Mucosa of gallbladder (tissue), 1 donor: ENCODE data around the gene HAAO. TPM values are rescaled to one million over a fixed set of nuclear protein-coding genes. Genes with fewer than 3 reads are reported as not detected.
A peak's percentile ranks its signal among the peaks of the same experiment; 100 is the strongest.
"Not testable (repeated sequence)": the region's sequence is repeated elsewhere in the genome, so short reads cannot be mapped to it uniquely, and the experiment has no call there.

Experiments used
- DNase-seq: peaks from one replicate; pipeline ENCODE4 v3.0.0-alpha.2; 2020; ENCODE audit warnings: low spot score
- total RNA-seq: library from RNA; stranded (reverse); gene quantifications from one replicate; pipeline ENCODE4 v1.2.1, GENCODE V29; 2021
- donor health status: DM: no; HTN: no; CAD: no.

HAAO gene
- total RNA-seq: 20.9 TPM

DNA sequence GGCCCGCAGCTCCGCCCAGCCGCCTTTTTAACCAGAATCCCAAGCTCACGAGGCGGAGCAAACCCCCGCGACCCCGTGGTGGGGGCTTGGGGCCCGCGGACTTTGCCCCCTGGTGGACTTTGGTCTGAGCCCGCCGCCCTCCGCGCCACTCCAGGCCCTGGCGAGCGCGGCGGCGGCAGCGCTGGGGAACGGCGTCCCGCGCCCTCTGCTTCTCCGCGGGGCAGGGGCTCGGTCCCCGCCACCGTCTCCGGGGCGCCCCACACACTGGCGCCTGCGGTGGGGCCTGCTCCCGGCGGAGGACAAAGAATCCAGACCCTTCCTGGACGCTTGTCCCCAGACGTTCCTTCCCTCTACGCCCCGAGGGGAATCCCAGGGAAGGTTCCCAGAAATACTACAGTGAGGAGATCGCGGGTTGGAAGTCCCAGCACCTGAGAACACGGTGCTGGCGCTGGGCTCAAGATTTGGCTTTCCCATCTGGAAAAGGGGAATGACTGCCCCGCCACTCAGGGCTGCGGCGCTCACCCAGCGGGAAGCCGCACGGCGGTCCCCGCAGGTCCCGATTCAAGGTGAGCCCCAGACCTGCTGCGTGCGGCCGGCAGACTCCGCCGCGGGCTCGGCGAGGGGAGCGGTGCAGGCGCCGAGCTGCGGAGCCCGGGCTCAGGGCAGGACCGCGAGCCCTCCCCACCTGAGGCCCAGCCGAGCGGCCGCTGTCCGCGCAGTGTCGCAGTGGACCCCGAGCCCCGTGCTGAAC lies at the start of gene HAAO:
HAAO (minus strand) TSS at position 1 of the 751 bp plus-strand sequence. CDS start 47 bp downstream, outside the sequence.
- peak; percentile 62 for DNase-seq

DNA sequence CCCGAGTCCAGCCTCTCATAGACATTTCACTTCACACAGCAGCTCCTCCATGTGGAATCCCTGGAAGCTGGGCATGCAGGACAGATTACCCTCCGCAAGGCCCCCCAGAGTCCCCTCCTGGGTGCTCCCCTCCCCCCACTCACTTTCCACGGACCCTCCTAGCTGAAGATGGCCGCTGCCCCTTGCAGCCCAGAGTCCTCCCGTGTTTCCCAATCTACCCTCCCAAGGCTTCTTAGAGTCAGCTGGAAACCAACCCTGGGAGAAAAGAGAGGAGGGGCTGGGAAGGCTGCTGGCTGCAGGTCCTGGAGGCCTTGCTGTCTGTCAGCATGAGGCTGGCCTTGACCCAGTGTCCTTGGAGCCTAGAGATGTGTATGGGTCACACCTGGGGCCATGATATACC lies 49.0 kb upstream of the HAAO start:
- no peak for DNase-seq

DNA sequence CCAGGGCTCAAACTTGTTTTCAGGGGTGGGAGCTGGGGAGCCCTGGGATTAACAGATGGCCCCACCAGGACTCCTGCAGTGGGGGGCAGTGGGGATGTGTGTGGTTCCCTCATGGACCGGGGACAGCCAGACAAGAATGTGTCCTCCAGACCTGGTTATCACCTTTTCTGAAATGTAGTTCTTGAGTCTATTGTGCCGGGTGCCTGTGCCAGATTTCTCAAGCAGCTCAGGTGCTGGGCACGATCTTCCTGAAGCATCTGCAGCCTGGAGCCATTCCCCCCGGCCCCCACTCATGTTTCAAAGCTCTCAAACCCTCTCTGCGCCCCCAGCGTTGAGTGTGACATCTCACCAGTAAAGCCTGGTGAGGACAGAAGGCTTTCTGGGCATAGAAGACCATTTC lies 48.4 kb upstream of the HAAO start:
- DNase-seq: no peak

DNA sequence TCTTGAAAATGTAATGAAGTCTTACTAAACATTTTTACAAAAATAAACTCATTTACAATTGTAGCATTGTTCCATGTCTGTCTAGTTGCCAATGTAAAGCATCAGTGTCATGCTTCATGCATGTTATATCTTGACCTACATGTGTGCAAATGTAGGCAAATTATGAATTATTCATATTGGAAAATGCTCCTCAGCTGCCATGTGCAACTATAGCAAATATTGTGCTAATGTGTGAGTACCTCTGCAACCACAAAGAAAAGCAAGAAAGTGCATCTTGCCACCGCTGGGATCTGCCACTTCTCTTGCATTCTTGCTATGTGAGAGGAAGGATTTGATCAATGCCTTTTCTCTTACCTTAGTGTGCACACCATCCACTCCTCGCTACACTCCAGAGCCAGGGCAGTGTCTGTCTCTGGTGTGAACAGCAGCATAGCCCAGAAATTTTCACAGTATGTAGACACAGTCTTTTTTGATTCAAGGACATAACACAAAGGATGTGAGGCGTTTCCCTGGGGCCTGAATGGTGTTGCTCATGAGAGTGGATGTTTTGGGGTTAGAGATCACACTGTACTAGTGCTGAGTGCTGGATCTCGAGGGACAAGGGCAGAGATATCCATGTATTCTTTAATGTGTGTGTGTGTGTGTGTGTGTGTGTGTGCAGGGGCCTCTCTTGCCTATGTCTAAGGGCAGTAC lies 47.6 kb upstream of the HAAO start:
- no peak for DNase-seq

DNA sequence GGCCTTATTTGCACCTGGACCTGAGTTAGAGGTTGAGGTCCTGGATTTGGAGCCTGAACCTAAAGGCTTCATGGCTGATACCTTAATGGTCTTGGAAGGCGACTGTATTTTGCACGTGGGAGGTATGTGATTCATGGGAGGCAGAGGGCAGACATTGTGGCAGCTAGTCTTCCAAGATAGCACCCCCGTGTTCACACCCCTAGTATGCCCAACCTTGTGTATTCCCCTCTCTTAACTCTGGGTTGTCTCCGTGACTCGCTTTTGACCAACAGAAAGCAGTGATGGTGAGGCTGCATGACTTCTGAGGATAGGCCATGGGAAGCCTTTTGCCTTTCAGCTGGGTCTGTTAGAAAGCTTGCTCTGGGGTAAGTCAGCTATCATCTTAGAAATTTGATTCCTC lies 45.8 kb upstream of the HAAO start:
- no peak for DNase-seq

DNA sequence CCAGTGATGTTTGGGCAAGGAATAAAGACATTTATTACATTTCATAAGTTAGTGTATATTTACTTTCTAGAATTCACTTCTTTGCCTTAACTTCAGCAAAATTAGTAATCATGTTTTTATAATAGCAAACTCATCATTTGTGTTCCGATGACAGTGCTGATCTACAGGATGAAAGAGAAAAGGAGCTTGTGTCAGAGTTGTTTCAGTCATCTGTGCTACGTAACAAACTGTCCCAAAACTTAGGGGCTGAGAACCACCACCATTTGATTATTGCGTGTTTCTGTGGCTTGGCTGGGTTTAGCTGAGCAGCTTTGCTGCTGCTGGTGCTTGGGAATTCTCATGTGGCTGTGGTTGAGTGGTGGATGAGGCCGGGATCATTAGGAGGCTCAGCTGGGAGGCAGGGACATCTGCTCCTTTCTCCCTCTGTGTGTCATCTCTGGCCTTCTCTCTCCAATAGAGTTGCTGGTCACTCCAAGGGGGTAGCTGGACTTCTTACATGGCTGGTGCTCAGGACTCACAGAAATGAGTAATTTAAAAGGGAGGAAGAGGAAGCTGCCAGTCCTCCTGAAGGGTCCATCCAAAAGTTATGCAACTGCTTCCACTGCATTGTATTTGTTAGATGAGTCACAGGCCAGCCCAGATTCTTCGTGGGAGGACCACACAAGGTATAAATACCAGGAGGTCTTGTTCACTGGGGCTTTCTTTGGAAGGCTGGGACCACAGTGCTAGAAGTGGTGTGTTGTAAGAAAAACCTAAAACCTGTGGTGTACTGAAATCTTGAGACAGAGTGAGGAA lies 43.4 kb upstream of the HAAO start:
- peak; percentile 37 for DNase-seq

DNA sequence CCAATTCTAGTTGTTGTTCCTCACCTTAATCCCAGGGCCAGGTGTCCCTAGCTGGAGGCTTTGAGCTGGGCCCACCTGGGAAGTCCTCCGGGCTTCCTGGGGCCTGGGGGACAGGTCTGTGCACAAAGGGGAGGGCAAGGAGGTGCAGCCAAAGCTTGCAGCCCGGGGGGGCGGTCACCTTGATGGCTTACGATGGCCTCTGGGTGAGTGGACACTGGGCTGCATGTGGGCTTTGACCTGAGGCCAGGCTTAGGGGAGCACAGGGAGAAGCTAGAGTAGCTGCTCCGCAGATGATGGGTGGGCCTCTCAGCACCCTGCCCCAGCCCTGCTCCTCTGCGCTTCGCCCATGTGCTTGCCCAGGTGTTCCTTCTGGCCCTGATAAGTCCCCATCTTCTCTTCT lies 41.8 kb upstream of the HAAO start:
- no peak for DNase-seq

DNA sequence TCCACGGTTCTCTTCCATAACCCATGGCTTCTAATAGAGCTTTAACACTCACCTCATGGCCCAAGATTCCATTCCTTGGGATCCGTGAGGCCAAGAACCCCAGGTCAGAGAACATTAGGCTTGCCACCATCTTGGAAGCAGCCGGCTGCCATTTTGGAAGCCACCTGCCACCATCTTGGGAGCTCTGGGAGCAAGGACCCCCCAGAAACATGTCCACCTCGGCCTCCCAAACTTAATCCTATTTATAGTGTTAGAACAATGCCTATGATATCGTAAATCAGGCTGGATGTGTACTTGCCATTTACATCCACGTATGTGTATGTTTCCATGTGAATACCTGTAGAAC lies 39.9 kb upstream of the HAAO start:
- no peak for DNase-seq

DNA sequence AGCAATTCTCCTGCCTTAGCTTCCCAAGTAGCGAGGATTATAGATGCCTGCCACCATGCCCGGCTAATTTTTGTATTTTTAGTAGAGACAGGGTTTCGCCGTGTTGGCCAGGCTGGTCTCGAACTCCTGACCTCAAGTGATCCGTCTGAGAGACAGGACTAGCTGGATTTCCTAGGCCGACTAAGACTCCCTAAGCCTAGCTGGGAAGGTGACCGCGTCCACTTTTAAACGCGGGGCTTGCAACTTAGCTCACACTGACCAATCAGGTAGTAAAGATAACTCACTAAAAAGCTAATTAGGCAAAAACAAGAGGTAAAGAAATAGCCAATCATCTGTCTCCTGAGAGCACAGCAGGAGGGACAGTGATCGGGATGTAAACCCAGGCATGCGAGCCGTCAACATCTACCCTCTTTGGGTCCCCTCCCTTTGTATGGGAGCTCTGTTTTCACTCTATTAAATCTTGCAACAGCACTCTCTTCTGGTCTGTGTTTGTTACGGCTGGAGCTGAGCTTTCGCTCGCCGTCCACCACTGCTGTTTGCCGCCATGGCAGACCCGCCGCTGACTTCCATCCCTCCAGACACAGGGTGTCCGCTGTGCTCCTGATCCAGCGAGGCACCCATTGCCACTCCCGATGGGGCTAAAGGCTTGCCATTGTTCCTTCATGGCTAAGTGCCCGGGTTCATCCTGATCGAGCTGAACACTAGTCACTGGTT lies 39.3 kb upstream of the HAAO start:
- DNase-seq: not testable (repeated sequence)

DNA sequence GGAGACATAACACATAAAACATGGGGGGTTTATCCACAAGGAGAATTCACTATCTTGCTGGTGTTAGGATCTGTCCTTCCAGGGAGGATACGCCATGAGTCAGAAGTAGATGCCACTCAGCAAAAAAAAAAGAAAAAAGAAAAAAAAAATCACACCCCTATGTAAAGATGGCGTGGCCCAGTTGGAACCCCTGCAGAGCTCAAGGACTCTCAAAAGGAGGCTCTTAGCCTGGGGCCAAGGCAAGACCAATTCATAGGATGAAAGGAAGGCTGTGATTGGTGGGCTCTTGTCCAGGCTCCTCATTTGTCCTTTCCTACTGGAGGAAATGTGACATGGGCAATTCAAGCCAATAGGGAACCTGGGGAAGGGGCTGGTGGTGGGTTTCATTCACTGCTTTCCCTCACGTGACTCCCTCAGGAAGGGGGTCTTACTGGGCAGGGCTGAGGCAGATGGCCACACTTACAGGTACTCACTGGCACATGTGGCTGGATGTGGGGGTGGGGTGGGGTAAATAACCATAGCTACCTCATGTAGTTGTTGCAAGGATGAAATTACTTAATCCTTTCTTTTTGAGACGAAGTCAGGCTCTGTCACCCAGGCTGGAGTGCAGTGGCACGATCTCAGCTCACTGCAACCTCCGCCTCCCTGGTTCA lies 38.7 kb upstream of the HAAO start:
- no peak for DNase-seq

DNA sequence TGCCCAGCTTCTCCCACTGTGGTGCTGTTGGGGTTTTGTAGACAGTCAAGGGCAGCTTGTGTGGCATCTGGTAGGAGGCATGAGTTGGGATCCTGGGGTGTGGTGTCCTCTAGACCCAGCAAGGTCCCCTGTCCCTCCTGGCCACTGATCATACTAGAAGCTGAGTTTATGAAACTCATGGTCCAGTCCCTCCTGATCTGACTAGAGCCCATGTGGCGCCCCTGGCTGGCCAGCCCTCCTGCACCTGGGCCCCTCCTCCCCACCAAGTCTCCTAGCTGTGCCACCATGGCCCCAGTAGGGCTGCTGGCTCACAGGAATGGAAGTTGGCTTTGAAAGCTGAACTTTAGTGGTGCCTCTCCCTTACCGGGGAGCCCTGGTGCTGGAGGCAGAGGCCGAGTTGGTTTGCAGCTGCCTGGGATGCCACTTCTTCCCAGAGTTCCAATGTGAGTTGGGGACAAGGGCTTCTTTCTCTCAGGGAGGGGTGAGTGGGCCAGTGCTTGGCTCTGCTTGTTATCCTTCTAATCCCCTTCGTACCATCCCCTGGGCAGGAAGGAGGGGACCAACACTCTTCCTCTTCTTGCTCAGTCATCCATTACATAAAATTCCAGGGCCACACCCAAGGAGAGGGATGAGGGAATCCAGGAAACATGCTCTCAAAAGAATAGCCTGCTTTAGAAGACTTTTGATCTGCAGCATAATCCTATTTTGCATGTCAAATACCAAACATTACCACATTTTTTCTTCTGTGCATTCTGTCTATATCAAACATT lies 37.5 kb upstream of the HAAO start:
- no peak for DNase-seq

DNA sequence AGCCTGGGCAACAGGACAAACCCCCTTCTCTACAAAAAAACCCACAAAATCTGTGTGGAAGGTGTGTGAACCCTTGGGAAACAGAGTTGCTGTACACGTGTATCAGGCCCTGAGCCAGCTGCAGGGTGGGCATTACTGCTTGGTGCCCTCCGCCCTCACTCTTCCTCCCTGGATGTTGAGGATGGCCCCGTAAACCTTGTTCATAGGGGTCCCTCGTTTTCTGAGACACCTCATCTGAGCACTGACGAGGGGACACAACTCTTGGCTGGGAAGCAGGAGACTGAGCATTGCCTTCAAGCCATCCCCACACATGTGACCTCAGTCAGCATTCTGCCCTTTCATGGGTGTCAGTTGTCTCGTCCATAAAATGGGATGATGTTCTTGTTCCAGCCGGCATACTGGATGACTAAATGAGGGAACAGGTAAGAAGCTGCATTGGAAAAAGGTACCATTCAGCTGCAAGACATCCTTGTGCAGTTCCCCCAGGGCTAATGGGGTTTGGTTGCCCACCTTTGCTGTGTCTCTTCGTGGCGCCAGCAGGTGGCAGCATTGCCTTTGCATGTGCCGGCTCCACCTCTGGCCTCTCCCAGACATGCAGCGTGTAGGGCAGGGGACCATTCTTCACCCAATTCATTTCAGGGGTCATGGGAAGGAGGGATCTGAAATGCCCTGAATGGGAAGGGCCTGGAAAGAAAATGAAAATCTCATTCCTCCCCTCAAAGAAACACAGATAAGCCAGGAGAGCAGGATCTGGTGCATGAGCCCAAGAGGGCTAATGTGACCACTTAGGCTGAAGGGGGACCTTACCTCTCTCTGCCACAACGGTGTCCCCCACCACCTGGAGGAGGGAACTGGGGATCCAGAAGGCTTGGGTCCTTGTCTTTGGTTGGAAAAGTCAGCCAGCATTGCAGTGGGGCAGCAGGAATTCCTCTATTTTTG lies 36.4 kb upstream of the HAAO start:
- DNase-seq: peak; percentile 67

DNA sequence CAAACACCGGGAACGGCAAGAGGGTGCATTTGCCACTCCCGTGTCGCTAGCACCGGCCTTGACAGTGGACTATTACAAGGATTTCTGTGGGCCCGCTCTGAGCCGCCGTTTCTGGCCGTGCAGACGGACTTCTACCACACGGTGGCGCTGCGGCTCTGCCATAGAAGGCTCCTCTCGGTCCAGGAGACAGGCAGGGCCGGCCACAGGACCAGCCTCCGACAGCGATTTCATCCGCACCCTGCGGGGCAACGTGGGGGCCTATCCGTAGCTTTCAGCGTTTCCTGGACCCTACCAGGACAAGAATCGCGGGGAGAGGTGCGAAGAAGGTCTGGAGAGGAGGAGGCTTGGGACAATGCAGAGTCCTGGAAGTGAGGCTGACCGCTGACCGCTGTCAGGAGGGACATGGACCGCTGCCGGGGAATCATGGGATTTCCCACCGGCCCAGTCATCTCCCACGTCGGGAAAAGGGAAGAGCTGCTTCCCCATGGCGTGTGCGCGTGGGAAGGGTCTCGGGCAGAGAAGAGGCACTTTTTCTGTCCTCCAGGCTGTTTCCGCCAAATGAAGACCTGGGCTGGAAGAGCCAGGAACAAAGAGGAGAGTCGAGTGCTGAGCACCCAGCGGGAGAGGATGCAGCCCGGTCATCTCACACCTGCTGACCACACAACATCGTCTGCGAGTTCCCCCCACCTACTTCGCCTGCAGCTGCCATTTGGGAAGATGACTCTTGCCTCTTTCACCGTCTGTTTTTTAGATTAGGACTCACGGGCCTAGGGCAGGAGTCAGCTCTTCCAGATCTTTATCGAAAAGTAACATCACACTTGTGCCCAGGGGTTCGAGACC lies 35.5 kb upstream of the HAAO start:
- DNase-seq: peak; percentile 89

DNA sequence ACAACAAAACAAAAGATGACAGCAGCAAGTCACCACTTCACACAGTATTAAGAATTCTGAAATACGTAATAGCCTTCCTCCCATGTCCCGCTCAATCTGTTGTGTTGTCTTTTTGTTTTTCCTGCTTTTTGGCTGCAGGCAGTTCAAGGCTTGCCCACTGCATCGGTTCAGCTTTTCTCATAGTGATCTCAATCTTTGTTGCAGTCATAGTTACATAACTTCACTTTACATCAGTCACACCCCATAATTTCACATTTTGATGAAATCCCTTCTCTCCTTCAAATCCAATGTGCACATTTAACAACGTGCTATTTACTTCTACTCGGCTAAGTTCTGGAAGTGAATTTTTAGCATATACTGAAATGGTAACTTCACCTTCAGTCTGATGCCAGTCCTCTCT lies 33.8 kb upstream of the HAAO start:
- no peak for DNase-seq

DNA sequence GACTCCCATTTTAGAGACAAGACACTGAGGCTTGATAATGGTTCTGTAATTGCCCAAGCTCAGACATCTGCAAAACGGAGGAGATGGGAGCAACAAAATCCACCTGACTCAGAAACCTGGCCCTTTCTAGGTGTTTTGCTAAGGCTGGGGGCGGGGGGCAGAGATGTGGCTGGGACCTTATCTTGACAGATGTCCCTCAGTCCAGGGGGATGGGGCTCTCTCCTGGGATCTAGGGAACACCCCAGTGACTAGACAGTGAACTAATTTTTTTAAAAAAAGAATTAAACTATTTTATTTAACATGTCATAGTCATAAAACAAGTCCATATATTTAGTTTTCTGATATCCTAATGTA lies 32.0 kb upstream of the HAAO start:
- DNase-seq: no peak

DNA sequence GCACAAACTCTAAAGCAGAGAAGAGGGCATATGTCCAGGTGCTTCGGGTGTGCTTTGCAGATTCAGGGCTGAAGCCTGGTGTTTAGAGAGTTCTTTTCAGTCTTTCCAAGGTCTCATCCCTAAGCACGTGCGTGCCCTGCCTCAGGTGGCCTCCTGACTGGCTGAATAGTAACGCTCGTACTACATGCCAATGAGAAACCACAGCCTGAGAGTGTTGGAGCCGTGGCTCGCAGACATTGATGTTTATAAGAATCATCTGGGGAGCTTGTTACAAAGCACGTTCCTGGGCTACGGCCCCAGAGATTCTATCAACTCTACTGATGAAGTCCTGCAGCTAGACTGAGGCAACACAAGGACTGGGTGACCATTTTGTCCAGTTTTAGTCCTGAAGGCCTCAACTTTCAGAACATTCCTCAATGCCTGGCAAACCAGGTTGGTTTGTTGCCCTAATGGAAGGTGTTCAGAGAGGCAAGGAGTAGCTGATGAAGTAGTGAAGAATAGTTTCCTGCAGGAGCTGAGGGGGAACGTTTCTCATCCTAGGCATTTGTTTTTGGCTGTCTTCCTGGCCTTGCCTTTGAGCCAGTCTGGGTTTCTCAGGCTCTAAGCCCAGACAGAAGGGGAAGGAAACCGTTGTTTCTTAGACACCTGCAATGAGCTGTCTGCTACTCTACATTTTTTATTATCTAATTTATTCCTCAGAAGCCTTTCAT lies 31.5 kb upstream of the HAAO start:
- no peak for DNase-seq

DNA sequence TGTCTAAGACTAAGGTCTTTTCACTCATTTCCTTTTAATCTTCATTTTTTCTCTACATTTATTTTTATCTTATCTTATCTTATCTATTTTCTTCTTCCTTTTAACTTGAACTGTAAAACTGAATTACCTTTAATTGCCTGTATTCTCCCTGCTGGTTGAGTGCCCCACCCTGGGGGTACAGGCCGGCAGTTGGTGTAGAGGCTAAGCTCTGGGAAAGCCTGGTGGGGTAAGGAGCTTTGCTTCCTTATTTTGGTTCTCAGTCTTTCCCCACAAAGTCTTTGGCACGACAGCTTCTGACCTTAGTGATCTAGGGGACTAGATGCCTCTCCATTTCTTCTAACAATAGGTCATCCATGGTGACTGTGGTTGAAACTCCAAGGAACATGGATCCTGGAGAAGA lies 26.8 kb upstream of the HAAO start:
- no peak for DNase-seq

DNA sequence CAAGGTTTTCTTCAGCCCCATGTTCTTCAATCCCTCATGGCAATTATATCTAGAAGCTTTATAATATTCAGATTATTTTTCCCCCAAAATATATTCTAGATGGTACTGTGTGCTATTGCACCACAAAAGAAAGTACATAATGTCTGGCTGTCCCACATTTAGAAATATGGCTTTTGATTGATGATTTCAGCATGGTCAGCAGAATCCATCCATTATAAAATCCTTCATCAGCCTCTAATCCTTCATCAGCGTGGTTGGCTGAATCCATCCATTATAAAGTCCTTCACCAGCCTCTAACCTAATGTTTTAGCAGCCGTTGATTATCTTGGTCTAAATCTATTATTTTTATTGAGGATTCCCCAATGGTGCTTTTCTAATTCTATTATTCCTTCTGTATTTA lies 23.3 kb upstream of the HAAO start:
- DNase-seq: no peak
